MM.1S (cell line): ENCODE measurements around the gene IGFBP5.

Experiments used
- DNase-seq: peaks from one replicate; pipeline ENCODE4 v3.0.0-alpha.2; 2015
- H2AFZ ChIP-seq: fragments of 300-600 bp; sonication (generic); 2 replicates; pipeline ENCODE4 v1.6.0; 2016; ENCODE audit warnings: antibody characterized with exemption, low read length
- H3F3A ChIP-seq: fragments of 300-600 bp; sonication (generic); 2 replicates; pipeline ENCODE4 v1.6.1; 2016; ENCODE audit warnings: mild to moderate bottlenecking, antibody characterized with exemption, low read length, moderate library complexity, mixed read lengths; ENCODE audit not compliant: insufficient read depth
- H3K27ac ChIP-seq: fragments of 300-600 bp; sonication (generic); 2 replicates; pipeline ENCODE4 v1.5.1; 2016; ENCODE audit warnings: mild to moderate bottlenecking, low read length
- H3K27me3 ChIP-seq: fragments of 300-600 bp; sonication (generic); replicated peaks from 2 replicates; pipeline ENCODE4 v1.6.0; 2016; ENCODE audit warnings: low read length; ENCODE audit not compliant: insufficient read depth
- H3K36me3 ChIP-seq: fragments of 300-600 bp; sonication (generic); replicated peaks from 2 replicates; pipeline ENCODE4 v1.6.1; 2016; ENCODE audit warnings: mild to moderate bottlenecking, low read length, mixed read lengths; ENCODE audit not compliant: insufficient read depth
- H3K4me1 ChIP-seq: fragments of 300-600 bp; sonication (generic); 2 replicates; pipeline ENCODE4 v1.6.1; 2016; ENCODE audit warnings: low read length, mixed read lengths
- H3K4me2 ChIP-seq: fragments of 300-600 bp; sonication (generic); 2 replicates; pipeline ENCODE4 v1.6.0; 2016; ENCODE audit warnings: low read depth, low read length
- H3K4me3 ChIP-seq: fragments of 300-600 bp; sonication (generic); 2 replicates; pipeline ENCODE4 v1.5.1; 2016; ENCODE audit warnings: low read length, mixed read lengths
- H3K79me2 ChIP-seq: fragments of 300-600 bp; sonication (generic); 2 replicates; pipeline ENCODE4 v1.6.1; 2016; ENCODE audit warnings: mixed run types, low read length, mixed read lengths
- H3K9ac ChIP-seq: fragments of 300-600 bp; sonication (generic); 2 replicates; pipeline ENCODE4 v1.6.1; 2016; ENCODE audit warnings: low read length, mixed read lengths
- H3K9me2 ChIP-seq: fragments of 300-600 bp; sonication (generic); replicated peaks from 2 replicates; pipeline ENCODE4 v1.6.1; 2016; ENCODE audit warnings: mild to moderate bottlenecking, low read length, mixed read lengths; ENCODE audit not compliant: insufficient read depth
- H3K9me3 ChIP-seq: fragments of 300-600 bp; sonication (generic); replicated peaks from 2 replicates; pipeline ENCODE4 v1.6.1; 2016; ENCODE audit warnings: mild to moderate bottlenecking, low read length, mixed read lengths; ENCODE audit not compliant: insufficient read depth
- H4K20me1 ChIP-seq: fragments of 300-600 bp; sonication (generic); 2 replicates; pipeline ENCODE4 v1.6.1; 2016; ENCODE audit warnings: mild to moderate bottlenecking, low read length, moderate library complexity, mixed read lengths; ENCODE audit not compliant: insufficient read depth
- CTCF ChIP-seq: fragments of 300-600 bp; sonication (generic); IDR thresholded peaks from 2 replicates; pipeline ENCODE4 v1.5.1; 2016; ENCODE audit warnings: antibody characterized with exemption, low read length, mixed read lengths
- EZH2 ChIP-seq: fragments of 300-600 bp; sonication (generic); optimal IDR thresholded peaks from 2 replicates; pipeline ENCODE3; 2017; ENCODE audit warnings: low read depth, mild to moderate bottlenecking, antibody characterized with exemption, low read length, mixed read lengths
- EZH2phosphoT487 ChIP-seq: fragments of 300-600 bp; sonication (generic); IDR thresholded peaks from 2 replicates; pipeline ENCODE4 v1.6.1; 2018; ENCODE audit warnings: antibody characterized with exemption, low read length

IGFBP5 gene

DNA sequence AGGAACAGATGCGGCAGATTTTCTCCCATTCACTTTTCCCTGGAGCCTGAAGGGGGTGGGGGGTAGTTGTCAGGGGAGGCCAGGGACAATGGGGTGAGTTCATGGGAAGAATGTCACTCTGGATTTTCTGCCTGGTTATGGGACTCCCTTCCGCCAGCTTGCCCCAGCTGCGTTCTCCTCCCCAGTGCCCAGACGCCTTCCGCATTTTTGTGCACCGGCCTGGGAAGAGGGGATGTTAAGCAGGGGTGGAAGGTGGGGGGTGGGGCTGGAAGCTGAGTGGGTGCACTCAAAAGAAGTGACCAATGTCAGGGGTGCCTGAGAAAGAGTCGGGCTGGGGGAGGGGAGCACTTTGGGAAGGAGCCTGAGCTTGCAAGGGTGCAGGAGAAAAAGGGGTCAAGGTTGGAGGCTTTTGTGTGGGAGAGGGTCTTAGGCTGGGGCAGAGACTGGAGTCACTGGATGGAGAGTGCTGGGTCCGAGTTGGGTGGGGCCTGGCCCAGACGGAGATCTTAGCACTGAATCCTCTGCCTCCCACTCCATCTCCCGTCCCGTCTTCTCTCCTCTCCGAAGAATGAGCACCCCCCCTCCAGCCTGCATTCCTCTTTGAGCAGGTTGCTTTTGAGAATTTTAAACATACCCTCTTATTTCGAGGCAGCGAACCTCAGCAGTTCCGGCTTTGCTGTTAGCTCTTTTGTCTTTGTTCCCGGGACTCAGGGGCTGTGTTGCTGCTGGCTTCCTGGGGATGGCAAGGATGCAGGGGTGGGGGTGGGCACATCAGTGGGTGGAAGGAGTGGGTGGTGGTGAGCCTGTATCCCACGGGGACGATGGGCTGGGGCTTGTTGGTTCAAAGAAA, 59.4 kb downstream of the IGFBP5 start:
- no peak overlapping the region for H3K4me2 ChIP-seq
- no peak overlapping the region for H3K4me3 ChIP-seq
- no peaks in the 10 kb centered on the region for H3K79me2 ChIP-seq

DNA sequence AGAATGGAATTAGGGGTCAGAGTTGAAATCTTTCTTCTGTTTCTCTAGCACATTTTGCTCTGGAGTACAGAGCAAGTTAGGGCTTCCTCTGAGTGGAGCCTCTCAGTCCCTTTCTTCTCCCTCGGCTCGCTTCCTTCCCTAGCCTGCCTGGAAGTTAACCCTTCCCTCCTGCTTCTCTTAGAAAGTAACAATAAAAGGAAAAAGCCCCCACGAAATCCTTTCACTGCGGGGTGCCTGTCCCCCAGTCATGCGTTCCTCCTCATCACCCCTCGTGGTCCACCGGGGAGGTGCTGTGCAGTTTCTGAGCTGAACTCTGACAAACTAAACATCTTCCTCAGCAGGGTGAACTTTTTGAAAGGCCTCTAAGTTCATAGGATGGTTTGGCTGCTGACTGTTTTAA, 60.2 kb downstream of the IGFBP5 start:
- H3K79me2 ChIP-seq: no peaks in the 10 kb centered on the region
- H3K27me3 ChIP-seq: peaks cover 14% of the 10 kb centered on the region
- no peak overlapping the region for H3K9ac ChIP-seq
- no peaks in the 10 kb centered on the region for H4K20me1 ChIP-seq
- no peaks in the 10 kb centered on the region for H3F3A ChIP-seq
- no peak for DNase-seq
- no peak overlapping the region for H3K27ac ChIP-seq
- no peaks in the 10 kb centered on the region for H3K9me3 ChIP-seq
- H3K9me2 ChIP-seq: no peaks in the 10 kb centered on the region
- H3K4me2 ChIP-seq: no peak overlapping the region
- no peak overlapping the region for H3K4me3 ChIP-seq
- no peak overlapping the region for H2AFZ ChIP-seq
- H3K4me1 ChIP-seq: no peaks in the 10 kb centered on the region
- TF ChIP-seq EZH2phosphoT487 (no peak), CTCF (no peak), EZH2 (no peak)
- no peaks in the 10 kb centered on the region for H3K36me3 ChIP-seq

More for the DNA sequence above, 59.4 kb downstream of the IGFBP5 start:
- Histone ChIP-seq H3K36me3 (no peaks in the 10 kb centered on the region), H3F3A (no peaks in the 10 kb centered on the region), H3K9me3 (no peaks in the 10 kb centered on the region), H4K20me1 (no peaks in the 10 kb centered on the region), H2AFZ (no peak overlapping the region), H3K4me1 (no peaks in the 10 kb centered on the region), H3K9ac (no peak overlapping the region), H3K9me2 (no peaks in the 10 kb centered on the region), H3K27me3 (peaks cover 14% of the 10 kb centered on the region), H3K27ac (no peak overlapping the region)
- TF ChIP-seq CTCF (no peak), EZH2 (no peak), EZH2phosphoT487 (no peak)
- no peak for DNase-seq

- no peaks in the 10 kb centered on the region for H3K4me1 ChIP-seq
- no peak for DNase-seq
- no peaks in the 10 kb centered on the region for H3K36me3 ChIP-seq
- H3K9me2 ChIP-seq: no peaks in the 10 kb centered on the region
- no peaks in the 10 kb centered on the region for H4K20me1 ChIP-seq
- no peak overlapping the region for H3K4me3 ChIP-seq
- TF ChIP-seq EZH2: no peak
- no peak for TF ChIP-seq CTCF
- no peak for TF ChIP-seq EZH2phosphoT487
- H3K79me2 ChIP-seq: no peaks in the 10 kb centered on the region
- H3K27me3 ChIP-seq: peaks cover 14% of the 10 kb centered on the region
- no peak overlapping the region for H3K9ac ChIP-seq
- no peaks in the 10 kb centered on the region for H3K9me3 ChIP-seq
- no peak overlapping the region for H2AFZ ChIP-seq
- H3K27ac ChIP-seq: no peak overlapping the region
- no peaks in the 10 kb centered on the region for H3F3A ChIP-seq
- H3K4me2 ChIP-seq: no peak overlapping the region
Measured at GRCh38 chr2:216634370-216635148, 60.8 kb downstream of the IGFBP5 start.
